Loucy (cell line): ENCODE measurements around the gene ADCY2.

ENCODE experiments used
- H2AFZ ChIP-seq: fragments of 200-600 bp; sonication (generic); 2 replicates; pipeline ENCODE4 v1.6.0; 2016; ENCODE audit warnings: antibody characterized with exemption, mild to moderate bottlenecking, low read length, moderate library complexity
- H3F3A ChIP-seq: fragments of 200-600 bp; 2 replicates; pipeline ENCODE4 v1.6.0; 2016; ENCODE audit warnings: antibody characterized with exemption, low read depth, mild to moderate bottlenecking
- H3K27me3 ChIP-seq: fragments of 200-600 bp; sonication (generic); 2 replicates; pipeline ENCODE4 v1.6.1; 2014; ENCODE audit warnings: low read length, mild to moderate bottlenecking; ENCODE audit not compliant: insufficient read depth, poor library complexity, severe bottlenecking
- H3K36me3 ChIP-seq: fragments of 200-600 bp; sonication (generic); 2 replicates; pipeline ENCODE4 v1.6.1; 2016; ENCODE audit warnings: low read length; ENCODE audit not compliant: insufficient read depth
- H3K4me1 ChIP-seq: fragments of 200-600 bp; sonication (generic); 2 replicates; pipeline ENCODE4 v1.5.1; 2014; ENCODE audit warnings: low read length, mild to moderate bottlenecking; ENCODE audit not compliant: insufficient read depth, poor library complexity, severe bottlenecking
- H3K4me2 ChIP-seq: fragments of 200-600 bp; sonication (generic); 2 replicates; pipeline ENCODE4 v1.6.0; 2014; ENCODE audit warnings: antibody characterized with exemption, low read length, low read depth, mild to moderate bottlenecking; ENCODE audit not compliant: poor library complexity, severe bottlenecking
- H3K4me3 ChIP-seq: fragments of 200-600 bp; sonication (generic); 2 replicates; pipeline ENCODE4 v1.5.1; 2014; ENCODE audit warnings: low read length, mild to moderate bottlenecking, mixed read lengths; ENCODE audit not compliant: poor library complexity, severe bottlenecking
- H3K79me2 ChIP-seq: fragments of 200-600 bp; sonication (generic); 2 replicates; pipeline ENCODE4 v1.6.1; 2014; ENCODE audit warnings: low read length; ENCODE audit not compliant: insufficient read depth
- H3K9ac ChIP-seq: fragments of 200-600 bp; sonication (generic); 2 replicates; pipeline ENCODE4 v1.6.0; 2014; ENCODE audit warnings: mild to moderate bottlenecking, low read depth, low read length, moderate library complexity; ENCODE audit not compliant: poor library complexity, severe bottlenecking
- H3K9me2 ChIP-seq: fragments of 200-600 bp; sonication (generic); replicated peaks from 2 replicates; pipeline ENCODE4 v1.6.1; 2016; ENCODE audit warnings: low read depth, low read length, mixed read lengths
- H3K9me3 ChIP-seq: fragments of 200-600 bp; sonication (generic); 2 replicates; pipeline ENCODE4 v1.6.1; 2014; ENCODE audit warnings: mild to moderate bottlenecking, antibody characterized with exemption, low read length, low read depth; ENCODE audit not compliant: insufficient read depth
- H4K20me1 ChIP-seq: fragments of 200-600 bp; sonication (generic); 2 replicates; pipeline ENCODE4 v1.6.0; 2014; ENCODE audit warnings: antibody characterized with exemption, low read length, mild to moderate bottlenecking; ENCODE audit not compliant: insufficient read depth, poor library complexity, severe bottlenecking
- CTCF ChIP-seq: fragments of 200-600 bp; sonication (generic); conservative IDR thresholded peaks from 2 replicates; pipeline ENCODE4 v1.5.1; 2014; ENCODE audit warnings: mild to moderate bottlenecking, antibody characterized with exemption, low read length
- EZH2phosphoT487 ChIP-seq: fragments of 200-600 bp; IDR thresholded peaks from 2 replicates; pipeline ENCODE4 v1.6.1; 2018; ENCODE audit warnings: antibody characterized with exemption, mild to moderate bottlenecking, moderate library complexity, borderline replicate concordance

The ADCY2 gene

GRCh38 chr5:7405277-7405676, 9.3 kb downstream of the ADCY2 start:
- Histone ChIP-seq H3K4me2 (no peak overlapping the region), H3K79me2 (no peaks in the 10 kb centered on the region), H3K4me1 (no peaks in the 10 kb centered on the region), H3K9me3 (peaks cover 4% of the 10 kb centered on the region; the same call in 1 of the 2 replicates), H2AFZ (no peak overlapping the region), H3K27me3 (no peaks in the 10 kb centered on the region), H3K9ac (no peak overlapping the region), H3F3A (no peaks in the 10 kb centered on the region), H3K9me2 (no peaks in the 10 kb centered on the region), H3K4me3 (no peak overlapping the region), H4K20me1 (no peaks in the 10 kb centered on the region), H3K36me3 (no peaks in the 10 kb centered on the region)
- TF ChIP-seq CTCF, result no peak
- TF ChIP-seq EZH2phosphoT487, result no peak

GRCh38 chr5:7410936-7411511, 15.1 kb downstream of the ADCY2 start:
- H3K9ac ChIP-seq, result no peak overlapping the region
- H3K9me2 ChIP-seq, result no peaks in the 10 kb centered on the region
- H3K27me3 ChIP-seq, result no peaks in the 10 kb centered on the region
- no peaks in the 10 kb centered on the region for H4K20me1 ChIP-seq
- H3K36me3 ChIP-seq, result no peaks in the 10 kb centered on the region
- H3K4me1 ChIP-seq, result no peaks in the 10 kb centered on the region
- no peak overlapping the region for H3K4me3 ChIP-seq
- TF ChIP-seq CTCF, result no peak
- TF ChIP-seq EZH2phosphoT487, result no peak
- no peak overlapping the region for H2AFZ ChIP-seq
- H3F3A ChIP-seq, result no peaks in the 10 kb centered on the region
- peaks cover 4% of the 10 kb centered on the region; the same call in 1 of the 2 replicates for H3K9me3 ChIP-seq
- no peak overlapping the region for H3K4me2 ChIP-seq
- H3K79me2 ChIP-seq, result no peaks in the 10 kb centered on the region

GRCh38 chr5:7412409-7412808, 16.5 kb downstream of the ADCY2 start:
- TF ChIP-seq CTCF (no peak), EZH2phosphoT487 (no peak)
- Histone ChIP-seq H3K4me1 (no peaks in the 10 kb centered on the region), H3K27me3 (no peaks in the 10 kb centered on the region)

More at GRCh38 chr5:7412409-7412808, 16.5 kb downstream of the ADCY2 start:
- Histone ChIP-seq H3K9ac (no peak overlapping the region), H3K36me3 (no peaks in the 10 kb centered on the region), H3K4me3 (no peak overlapping the region), H3K79me2 (no peaks in the 10 kb centered on the region), H3K9me2 (no peaks in the 10 kb centered on the region), H3K9me3 (no peaks in the 10 kb centered on the region), H3K4me2 (no peak overlapping the region), H2AFZ (no peak overlapping the region), H3F3A (no peaks in the 10 kb centered on the region), H4K20me1 (no peaks in the 10 kb centered on the region)
